Measurements from ENCODE around the gene MYADML2. TPM values are rescaled to one million over a fixed set of nuclear protein-coding genes. Genes with fewer than 3 reads are reported as not detected.

The MYADML2 gene
- total and polyA plus RNA-seq, 10 of the 15 experiments (the other 5 are each of a cell fraction or from before 2014, with no cell fraction given) = not detected

DNA sequence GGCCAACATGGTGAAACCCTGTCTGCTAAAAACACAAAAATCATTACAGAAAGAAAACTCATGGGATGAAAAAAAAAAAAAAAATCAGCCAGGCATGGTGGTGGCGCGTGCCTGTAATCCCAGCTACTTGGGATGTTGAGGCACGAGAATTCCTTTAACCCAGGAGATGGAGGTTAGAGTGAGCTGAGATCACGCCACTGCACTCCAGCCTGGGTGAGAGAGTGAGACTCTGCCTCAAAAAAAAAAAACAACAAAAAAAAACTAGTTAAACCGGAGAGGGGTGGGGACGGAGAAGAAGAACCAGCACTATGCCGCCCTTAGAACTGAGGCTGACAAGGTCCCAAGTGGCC lies 21.3 kb upstream of the MYADML2 start:
- peaks cover under 1% of the 10 kb centered on the region; the same call in 2 of the 3 replicates for H3K9me3 ChIP-seq (replicated peaks; ENCODE audit: control insufficient read depth, insufficient read depth, low read length)
- peaks cover 1 to 5% of the 10 kb centered on the region in 2 experiments; a peak in 3 of 4 replicates for H3K27me3 ChIP-seq (replicated peaks in 1 of 2; ENCODE audit: control insufficient read depth in 2 of 2, insufficient read depth in 2 of 2, low read length in 1 of 2)
- no TSS peak for BruUV-seq (replicated peaks)
- WGBS (ENCODE audit: insufficient coverage, insufficient replicate concordance, low lambda C conversion rate, missing lambda C conversion rate) = 89% methylated on average over 6 of the region's 7 CpGs
- H4K20me1 ChIP-seq (ENCODE audit: control insufficient read depth, insufficient read depth) = no peaks in the 10 kb centered on the region
- H3K27ac ChIP-seq (ENCODE audit: control insufficient read depth, insufficient read depth) = no peak overlapping the region
- ChIA-PET RAD21 (ENCODE audit: unreplicated experiment) (interaction anchor here (0.7 to 1.9 kb wide), 4 partner anchors 9 to 54 kb away, joined by 3 to 12 read pairs (median 6); partner anchors contain the start of genes CENPX and LRRC45), SMC1A (ENCODE audit: uncharacterized antibody, unreplicated experiment) (interaction anchor here (0.6 to 2.0 kb wide), 5 partner anchors 8 to 169 kb away, joined by 3 to 9 read pairs (median 4); partner anchors contain the start of genes ASPSCR1 and DCXR), CTCF (interaction anchor here (1.1 to 2.9 kb wide), 3 partner anchors 43 to 62 kb away, joined by 3 to 28 read pairs (median 6); partner anchors contain the start of genes CENPX and LRRC45), POLR2A (interaction anchor here (0.6 to 2.3 kb wide), 10 partner anchors 8 to 784 kb away, joined by 3 to 18 read pairs (median 3); partner anchors contain the start of genes ASPSCR1 and DCXR)
- DNase-seq (ENCODE audit: low read depth, low spot score) (no peak), FAIRE-seq (no peak), ATAC-seq (no peak)
- peak overlapping the region; percentile 28; the same call in 1 of the 2 replicates for H3K4me2 ChIP-seq (ENCODE audit: control insufficient read depth, insufficient read depth)
- TF ChIP-seq NBN (IDR thresholded peaks at IDR 0.05) = 0 out of 2 replicates have a peak, but pooled peaks have one; percentile 19
- TF ChIP-seq BCL11A (IDR thresholded peaks at IDR 0.05; ENCODE audit: low read depth, low read length) = no peak
- no peak for TF ChIP-seq EZH2 (IDR thresholded peaks at IDR 0.05; ENCODE audit: borderline replicate concordance, control insufficient read depth, low read depth, low read length)
- TF ChIP-seq MEF2A (IDR thresholded peaks at IDR 0.05; ENCODE audit: insufficient read depth, low read depth, low read length) = no peak
- no peak for TF ChIP-seq TARDBP (IDR thresholded peaks at IDR 0.05; ENCODE audit: borderline replicate concordance)
- no peak for TF ChIP-seq EED (IDR thresholded peaks at IDR 0.05; ENCODE audit: low read depth)
- TF ChIP-seq SMAD5 (IDR thresholded peaks at IDR 0.05; ENCODE audit: low read depth) = no peak
- no peak for TF ChIP-seq GATAD2B (conservative IDR thresholded peaks at IDR 0.05; ENCODE audit: low read depth)
- TF ChIP-seq, protein P1, sequence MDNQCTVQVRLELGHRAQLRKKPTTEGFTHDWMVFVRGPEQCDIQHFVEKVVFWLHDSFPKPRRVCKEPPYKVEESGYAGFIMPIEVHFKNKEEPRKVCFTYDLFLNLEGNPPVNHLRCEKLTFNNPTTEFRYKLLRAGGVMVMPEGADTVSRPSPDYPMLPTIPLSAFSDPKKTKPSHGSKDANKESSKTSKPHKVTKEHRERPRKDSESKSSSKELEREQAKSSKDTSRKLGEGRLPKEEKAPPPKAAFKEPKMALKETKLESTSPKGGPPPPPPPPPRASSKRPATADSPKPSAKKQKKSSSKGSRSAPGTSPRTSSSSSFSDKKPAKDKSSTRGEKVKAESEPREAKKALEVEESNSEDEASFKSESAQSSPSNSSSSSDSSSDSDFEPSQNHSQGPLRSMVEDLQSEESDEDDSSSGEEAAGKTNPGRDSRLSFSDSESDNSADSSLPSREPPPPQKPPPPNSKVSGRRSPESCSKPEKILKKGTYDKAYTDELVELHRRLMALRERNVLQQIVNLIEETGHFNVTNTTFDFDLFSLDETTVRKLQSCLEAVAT (IDR thresholded peaks at IDR 0.05) = peak; percentile 41; the same call in 1 of the 2 replicates
- no peak for TF ChIP-seq MTA3 (IDR thresholded peaks at IDR 0.05; ENCODE audit: borderline replicate concordance, low read length)
- TF ChIP-seq, protein P2, sequence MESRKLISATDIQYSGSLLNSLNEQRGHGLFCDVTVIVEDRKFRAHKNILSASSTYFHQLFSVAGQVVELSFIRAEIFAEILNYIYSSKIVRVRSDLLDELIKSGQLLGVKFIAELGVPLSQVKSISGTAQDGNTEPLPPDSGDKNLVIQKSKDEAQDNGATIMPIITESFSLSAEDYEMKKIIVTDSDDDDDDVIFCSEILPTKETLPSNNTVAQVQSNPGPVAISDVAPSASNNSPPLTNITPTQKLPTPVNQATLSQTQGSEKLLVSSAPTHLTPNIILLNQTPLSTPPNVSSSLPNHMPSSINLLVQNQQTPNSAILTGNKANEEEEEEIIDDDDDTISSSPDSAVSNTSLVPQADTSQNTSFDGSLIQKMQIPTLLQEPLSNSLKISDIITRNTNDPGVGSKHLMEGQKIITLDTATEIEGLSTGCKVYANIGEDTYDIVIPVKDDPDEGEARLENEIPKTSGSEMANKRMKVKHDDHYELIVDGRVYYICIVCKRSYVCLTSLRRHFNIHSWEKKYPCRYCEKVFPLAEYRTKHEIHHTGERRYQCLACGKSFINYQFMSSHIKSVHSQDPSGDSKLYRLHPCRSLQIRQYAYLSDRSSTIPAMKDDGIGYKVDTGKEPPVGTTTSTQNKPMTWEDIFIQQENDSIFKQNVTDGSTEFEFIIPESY (IDR thresholded peaks at IDR 0.05) = no peak
- no peak for TF ChIP-seq RBBP5 (conservative IDR thresholded peaks at IDR 0.05)
- TF ChIP-seq, protein P3, sequence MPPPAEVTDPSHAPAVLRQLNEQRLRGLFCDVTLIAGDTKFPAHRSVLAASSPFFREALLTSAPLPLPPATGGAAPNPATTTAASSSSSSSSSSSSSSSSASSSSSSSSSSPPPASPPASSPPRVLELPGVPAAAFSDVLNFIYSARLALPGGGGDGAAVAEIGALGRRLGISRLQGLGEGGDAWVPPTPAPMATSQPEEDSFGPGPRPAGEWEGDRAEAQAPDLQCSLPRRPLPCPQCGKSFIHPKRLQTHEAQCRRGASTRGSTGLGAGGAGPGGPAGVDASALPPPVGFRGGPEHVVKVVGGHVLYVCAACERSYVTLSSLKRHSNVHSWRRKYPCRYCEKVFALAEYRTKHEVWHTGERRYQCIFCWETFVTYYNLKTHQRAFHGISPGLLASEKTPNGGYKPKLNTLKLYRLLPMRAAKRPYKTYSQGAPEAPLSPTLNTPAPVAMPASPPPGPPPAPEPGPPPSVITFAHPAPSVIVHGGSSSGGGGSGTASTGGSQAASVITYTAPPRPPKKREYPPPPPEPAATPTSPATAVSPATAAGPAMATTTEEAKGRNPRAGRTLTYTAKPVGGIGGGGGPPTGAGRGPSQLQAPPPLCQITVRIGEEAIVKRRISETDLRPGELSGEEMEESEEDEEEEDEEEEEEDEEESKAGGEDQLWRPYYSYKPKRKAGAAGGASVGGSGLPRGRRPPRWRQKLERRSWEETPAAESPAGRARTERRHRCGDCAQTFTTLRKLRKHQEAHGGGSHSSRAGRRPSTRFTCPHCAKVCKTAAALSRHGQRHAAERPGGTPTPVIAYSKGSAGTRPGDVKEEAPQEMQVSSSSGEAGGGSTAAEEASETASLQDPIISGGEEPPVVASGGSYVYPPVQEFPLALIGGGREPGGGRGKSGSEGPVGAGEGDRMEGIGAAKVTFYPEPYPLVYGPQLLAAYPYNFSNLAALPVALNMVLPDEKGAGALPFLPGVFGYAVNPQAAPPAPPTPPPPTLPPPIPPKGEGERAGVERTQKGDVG (CRISPR knock-in tag; IDR thresholded peaks at IDR 0.05) = no peak
- in situ Hi-C loops (cut with MboI) = no loop called here
- no peaks in the 10 kb centered on the region for H3K36me3 ChIP-seq (ENCODE audit: control insufficient read depth in 2 of 2, insufficient read depth in 2 of 2, low read length in 1 of 2)
- H3K4me3 ChIP-seq = no peak overlapping the region
- peaks cover 18% of the 10 kb centered on the region for H3K4me1 ChIP-seq (ENCODE audit: control insufficient read depth, insufficient read depth, low read length)
- peak overlapping the region; percentile 77; the same call in 1 of the 2 replicates for H2AFZ ChIP-seq (ENCODE audit: control insufficient read depth, low read depth, low read length)
- intact Hi-C loops (cut with micrococcal nuclease; ENCODE audit: unreplicated experiment) = loop anchor here (5.0 kb wide), 1 partner anchor 41 kb away; the partner anchor contains the start of gene MAFG
- H3K79me2 ChIP-seq (ENCODE audit: control insufficient read depth, insufficient read depth, low read length) = no peaks in the 10 kb centered on the region
- H3K9ac ChIP-seq (ENCODE audit: control insufficient read depth, insufficient read depth, low read length) = no peak overlapping the region; the same call in 1 of the 2 replicates

All from GM12878 (cell line).